NOMO-1 treated with dmso at 0.1 percent for 144 hours (cell line): Measurements from ENCODE around the gene CHPF.

Experiments used
- DNase-seq: peaks from one replicate; lab custom pipeline; 2025; ENCODE audit not compliant: unreplicated experiment; lab: John Stamatoyannopoulos, UW

The CHPF gene

DNA sequence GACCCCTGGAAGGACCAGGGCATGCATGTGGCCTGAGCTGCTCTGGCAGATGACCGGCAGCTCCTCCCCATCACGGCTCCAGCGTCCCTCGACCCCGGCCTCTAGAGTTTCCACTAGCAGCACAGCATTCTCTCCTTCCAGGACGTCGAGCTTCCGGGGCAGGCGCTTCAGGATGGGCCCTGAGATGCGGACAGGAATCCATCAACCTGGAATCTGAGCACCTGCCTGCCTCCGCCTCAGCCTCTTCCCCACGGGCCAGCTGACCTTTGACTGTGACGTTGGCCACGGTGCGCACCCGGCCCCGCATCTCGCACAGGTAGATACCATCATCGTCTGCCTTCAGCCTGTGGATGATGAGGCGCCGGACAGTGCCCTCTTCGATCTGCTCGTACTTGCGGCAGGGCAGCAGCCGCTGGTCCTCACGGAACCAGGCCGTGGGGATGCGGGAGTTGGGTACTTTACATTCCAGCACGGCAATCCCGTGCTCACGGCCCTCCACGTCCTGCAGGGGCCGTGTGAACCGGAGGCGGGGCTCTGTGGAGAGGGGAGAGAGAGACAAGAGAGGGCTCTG, 24.3 kb upstream of the CHPF start:
- no peak for DNase-seq

DNA sequence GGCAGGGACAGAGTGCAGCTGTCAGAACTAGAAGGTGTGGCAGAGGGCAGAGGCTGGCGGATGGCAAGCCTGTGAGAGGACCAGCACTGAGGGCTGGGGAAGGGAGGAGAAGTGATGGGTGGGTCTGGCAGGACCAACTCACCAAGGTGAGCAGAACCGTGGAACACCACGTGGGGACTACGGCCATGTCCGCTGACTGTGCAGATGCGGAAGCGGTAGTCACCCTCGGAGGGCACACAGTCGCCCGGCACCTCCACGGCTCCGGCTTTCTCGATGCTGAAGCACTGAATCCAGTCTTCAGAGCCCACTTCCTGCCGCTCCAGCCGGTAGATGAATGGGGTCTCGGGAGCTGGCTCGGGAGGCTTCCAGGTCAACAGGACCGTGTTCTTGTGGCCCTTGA, 23.5 kb upstream of the CHPF start:
- DNase-seq, result no peak

GRCh38 chr2:219566640-219567039, 23.0 kb upstream of the CHPF start:
- DNase-seq, result no peak

GRCh38 chr2:219565130-219566080, 21.8 kb upstream of the CHPF start:
- DNase-seq, result no peak

GRCh38 chr2:219563271-219563928, 19.8 kb upstream of the CHPF start:
- DNase-seq, result no peak

- no peak for DNase-seq
Observed at GRCh38 chr2:219562049-219563020, 18.7 kb upstream of the CHPF start.

DNA sequence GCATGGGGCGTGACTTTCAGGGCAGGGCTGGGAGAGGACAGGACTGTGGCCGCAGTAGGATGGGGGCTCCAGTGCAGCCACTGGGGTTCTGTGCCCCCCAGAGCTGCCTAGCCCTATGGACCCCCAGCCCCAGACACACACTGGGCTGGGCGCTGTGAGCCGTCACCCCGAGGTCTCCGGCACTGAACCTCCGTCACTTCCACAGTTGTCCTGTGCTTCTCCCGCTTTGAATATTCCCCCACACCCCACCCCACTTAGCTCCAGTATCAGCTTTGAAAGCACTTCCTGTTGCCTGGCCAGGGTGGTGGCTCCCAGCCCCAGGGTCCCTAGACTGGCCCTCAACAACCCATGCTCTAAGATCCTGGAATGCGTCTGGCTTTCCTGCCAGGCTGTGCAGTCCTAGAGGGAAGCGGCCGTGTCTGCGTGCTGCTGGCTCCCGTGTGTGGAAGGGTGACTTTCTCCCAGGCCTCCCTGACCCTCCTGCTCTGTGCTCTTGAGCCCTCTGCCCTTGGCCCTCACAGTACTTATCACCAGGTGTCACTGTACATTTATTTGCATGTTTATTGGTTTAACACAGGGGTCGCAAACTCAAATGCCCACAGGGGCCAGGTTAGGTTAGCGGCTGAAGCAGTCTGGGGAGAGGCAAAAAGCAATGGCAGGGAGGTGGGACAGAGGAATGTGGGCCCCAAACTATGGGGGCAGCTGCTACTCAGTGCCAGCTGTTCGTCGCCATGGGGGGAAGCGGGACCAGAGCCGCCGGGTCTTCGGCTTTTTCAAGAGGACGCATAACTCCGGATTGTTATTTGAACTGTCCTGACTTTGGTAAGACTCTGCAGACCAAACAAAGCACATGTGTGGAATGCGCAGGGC, 17.8 kb upstream of the CHPF start:
- DNase-seq, result no peak

- DNase-seq, result no peak
Observed at GRCh38 chr2:219560893-219561178, 17.2 kb upstream of the CHPF start.

DNA sequence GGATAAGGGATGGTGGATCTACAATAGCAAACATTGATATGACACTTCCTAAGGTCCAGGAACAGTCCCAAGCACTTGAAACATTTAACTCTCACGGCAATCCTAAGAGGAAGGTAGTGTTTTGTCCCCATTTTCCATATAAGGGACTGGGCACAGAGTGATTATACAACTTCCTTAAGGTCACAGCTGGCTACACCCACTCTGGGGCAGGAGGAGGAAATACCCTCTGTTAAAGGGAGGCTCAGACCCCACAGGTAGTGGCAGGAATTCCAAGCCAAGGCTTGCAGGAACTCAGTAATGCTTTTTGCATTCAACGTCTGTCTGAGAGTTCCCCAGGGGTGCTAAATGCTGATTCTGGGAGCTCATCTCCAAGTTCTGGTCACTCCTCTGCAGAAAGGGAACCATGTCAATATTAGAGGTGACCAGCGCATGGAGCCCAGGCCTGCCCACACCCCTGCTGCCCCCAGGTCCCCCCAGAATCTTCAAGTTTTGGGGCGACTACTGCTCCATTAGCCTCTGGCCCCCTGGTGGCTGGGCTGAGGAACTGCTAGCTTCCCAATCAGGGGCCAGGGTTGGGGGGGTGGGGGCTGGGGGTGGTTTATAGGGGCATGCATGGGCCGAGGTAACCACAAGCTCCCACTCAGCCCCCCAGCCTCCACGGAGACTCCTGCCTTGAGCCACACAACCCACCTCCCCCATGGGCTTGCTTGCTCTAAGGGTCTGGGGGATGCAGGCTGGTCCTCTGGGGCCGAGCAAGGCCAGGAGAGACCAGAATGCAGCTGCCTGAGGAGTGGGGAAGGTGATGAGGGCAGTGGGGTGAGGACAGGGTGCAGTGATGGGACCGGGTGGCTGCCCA, 16.7 kb upstream of the CHPF start:
- no peak for DNase-seq

- DNase-seq, result no peak
Observed at GRCh38 chr2:219559156-219559915, 15.7 kb upstream of the CHPF start.

DNA sequence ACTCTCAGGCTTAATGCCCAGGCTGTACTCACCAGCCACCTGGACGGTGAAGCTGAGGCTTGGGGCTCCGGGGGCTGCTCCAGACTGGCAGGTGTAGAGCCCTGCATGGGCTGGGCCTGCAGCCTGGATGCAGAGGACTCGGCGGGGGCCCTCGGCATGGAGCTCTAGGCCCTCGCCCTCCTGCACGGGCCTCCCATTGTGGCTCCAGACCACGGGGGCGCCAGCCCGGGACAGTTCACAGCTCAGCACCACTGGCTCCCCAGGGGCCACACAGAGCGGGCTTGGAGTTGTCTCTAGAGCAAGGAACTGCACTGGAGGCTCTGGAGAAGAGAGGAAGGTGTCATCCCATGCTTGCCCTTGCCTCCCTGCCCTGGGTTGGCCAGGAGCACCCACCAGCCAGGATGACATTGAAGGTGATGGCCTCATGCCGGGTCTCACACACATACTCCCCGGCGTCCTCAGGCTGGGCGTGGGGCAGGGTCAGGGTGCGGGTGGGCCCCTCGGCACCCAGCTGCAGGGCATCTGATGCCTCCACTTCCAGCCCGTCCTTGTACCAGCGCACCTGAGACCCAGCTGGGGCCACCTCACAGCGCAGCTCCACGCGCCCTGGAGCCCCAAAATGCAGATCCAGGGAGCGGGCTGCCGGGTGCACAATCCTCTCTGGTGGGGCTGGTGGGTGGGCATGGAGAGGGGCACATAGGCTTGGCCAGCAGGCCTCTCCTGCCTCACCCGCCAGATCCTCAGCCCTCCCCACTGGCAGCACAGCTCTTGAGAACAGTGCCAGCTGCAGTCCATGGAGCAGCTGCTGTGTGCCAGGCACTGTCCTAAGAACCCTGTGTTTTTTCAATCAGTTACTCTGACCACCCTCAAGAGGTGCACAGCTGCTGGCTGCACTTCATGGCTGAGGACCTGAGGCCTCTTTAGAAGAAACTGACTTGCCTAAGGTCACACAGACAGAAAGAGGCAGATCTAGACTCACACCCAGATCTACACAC, 14.5 kb upstream of the CHPF start:
- no peak for DNase-seq

GRCh38 chr2:219557320-219557719, 13.7 kb upstream of the CHPF start:
- no peak for DNase-seq

DNA sequence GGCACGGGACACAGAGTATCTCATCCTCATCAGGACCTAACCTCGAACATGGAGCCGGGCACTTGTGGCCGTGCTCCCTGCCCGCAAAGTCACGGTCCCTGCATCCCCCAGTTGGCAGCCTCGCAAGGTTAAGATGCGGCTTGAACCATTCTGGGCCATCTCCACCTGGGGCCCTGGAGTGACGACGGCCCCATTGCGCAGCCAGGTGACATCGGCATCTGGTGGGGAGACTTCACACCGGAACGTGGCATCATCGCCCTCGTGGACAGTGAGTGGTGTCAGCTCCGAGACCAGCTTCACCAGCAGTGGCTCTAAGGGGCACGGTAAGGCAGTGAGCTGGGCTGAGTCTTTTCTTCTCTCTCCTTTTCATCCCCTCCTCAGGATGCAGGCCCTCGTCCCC, 12.8 kb upstream of the CHPF start:
- DNase-seq, result no peak

DNA sequence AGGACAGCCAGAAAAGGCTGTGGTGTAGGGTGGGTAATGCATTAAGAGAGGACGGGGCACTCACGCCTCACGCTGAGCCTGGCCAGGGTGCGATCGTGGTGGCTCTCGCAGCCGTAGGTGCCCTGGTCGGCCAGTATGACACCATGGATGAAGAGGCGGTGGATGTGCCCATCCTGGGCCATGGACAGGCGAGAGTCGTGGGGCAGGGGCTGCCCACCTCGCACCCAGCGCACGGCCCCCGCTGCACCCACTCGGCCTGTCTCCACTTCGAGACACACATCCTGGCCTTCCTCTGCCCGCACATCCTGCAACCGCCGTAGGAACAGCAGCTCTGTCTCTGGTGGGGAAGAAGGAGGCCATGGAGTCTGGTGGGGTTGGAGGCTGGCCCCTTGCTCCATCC, 12.3 kb upstream of the CHPF start:
- DNase-seq, result no peak

DNA sequence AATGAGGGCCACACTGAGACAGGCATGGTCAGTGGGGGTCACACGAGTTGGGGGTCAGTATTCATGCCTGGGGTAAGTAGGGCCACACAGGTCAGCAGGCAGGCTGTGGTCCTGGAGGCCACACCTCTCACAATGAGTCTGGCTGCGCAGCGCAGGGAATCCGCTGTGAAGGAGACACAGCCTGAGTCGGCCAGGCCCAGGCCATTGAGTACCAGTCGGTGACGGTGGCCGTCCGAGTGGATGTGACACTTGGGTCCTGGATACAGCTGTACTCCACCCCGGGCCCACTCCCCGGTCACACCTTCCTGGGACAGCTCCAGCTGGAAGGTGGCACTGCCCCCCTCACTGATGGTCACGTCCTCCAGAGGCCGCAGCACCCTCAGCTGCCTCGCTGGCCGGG, 10.7 kb upstream of the CHPF start:
- DNase-seq, result no peak

GRCh38 chr2:219553463-219553963, 9.9 kb upstream of the CHPF start:
- DNase-seq, result no peak

DNA sequence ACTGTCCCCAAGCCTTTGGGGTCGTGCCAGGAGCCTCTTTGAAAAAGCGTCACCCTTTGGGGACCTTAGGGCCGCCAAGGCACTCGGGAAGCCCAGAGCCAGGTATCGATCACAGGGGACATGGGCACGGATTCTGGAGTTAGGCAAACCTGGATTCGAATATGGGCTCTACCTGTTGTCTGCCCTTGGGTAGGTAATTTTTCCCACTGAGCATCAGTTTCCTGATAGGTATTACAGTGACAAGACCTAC, 9.5 kb upstream of the CHPF start:
- DNase-seq, result no peak
